Liver (tissue), 9 donors: ENCODE measurements around the gene NTPCR. TPM values are rescaled to one million over a fixed set of nuclear protein-coding genes. Genes with fewer than 3 reads are reported as not detected.

Experiments
- DNase-seq: peaks from one replicate; pipeline ENCODE4 v3.0.0-alpha.2; 2017; ENCODE audit warnings: low spot score
- H3K27ac ChIP-seq, 2 donors: one replicate each; pipeline ENCODE4 v1.7.0; 2013; ENCODE audit warnings: inconsistent platforms in 2 of 2, low read length in 2 of 2, control low read depth in 1 of 2, low read depth in 1 of 2, mild to moderate bottlenecking in 1 of 2
- H3K27me3 ChIP-seq, 4 donors: one replicate each; pipeline versions ENCODE4 v1.6.1 to v1.7.0; 2013; ENCODE audit warnings: low read length in 3 of 4, inconsistent platforms in 1 of 4, mild to moderate bottlenecking in 1 of 4, moderate library complexity in 1 of 4; ENCODE audit not compliant: control insufficient read depth in 4 of 4, insufficient read depth in 4 of 4
- H3K36me3 ChIP-seq, 4 donors: one replicate each; pipeline versions ENCODE4 v1.6.1 to v1.7.0; 2013; ENCODE audit warnings: low read length in 3 of 4, mild to moderate bottlenecking in 3 of 4, low read depth in 1 of 4, moderate library complexity in 1 of 4; ENCODE audit not compliant: control insufficient read depth in 4 of 4, insufficient read depth in 3 of 4
- H3K4me1 ChIP-seq, 4 donors: one replicate each; pipeline versions ENCODE4 v1.6.1 to v1.7.0; 2013; ENCODE audit warnings: low read length in 3 of 4, mild to moderate bottlenecking in 3 of 4, moderate library complexity in 1 of 4; ENCODE audit not compliant: control insufficient read depth in 4 of 4, insufficient read depth in 4 of 4
- H3K4me3 ChIP-seq, 3 donors: one replicate each; pipeline versions ENCODE4 v1.6.1 to v1.7.0; 2013; ENCODE audit warnings: low read length in 3 of 3, control low read depth in 1 of 3, low read depth in 1 of 3, mild to moderate bottlenecking in 1 of 3
- H3K9ac ChIP-seq, 2 donors: one replicate each; pipeline ENCODE4 v1.7.0; 2013; ENCODE audit warnings: low read length in 2 of 2, mild to moderate bottlenecking in 2 of 2, moderate library complexity in 2 of 2, control low read depth in 1 of 2, low read depth in 1 of 2
- H3K9me3 ChIP-seq, 4 donors: one replicate each; pipeline versions ENCODE4 v1.6.1 to v1.7.0; 2013; ENCODE audit warnings: low read length in 3 of 4; ENCODE audit not compliant: control insufficient read depth in 4 of 4
- EGR1 ChIP-seq, 2 donors: IDR thresholded peaks; 2 replicates each; pipeline ENCODE4 v1.6.1; 2016 to 2018; ENCODE audit warnings: antibody characterized with exemption in 2 of 2, low read depth in 2 of 2
- FOXA2 ChIP-seq: IDR thresholded peaks from 2 replicates; pipeline ENCODE4 v1.6.1; 2016; ENCODE audit warnings: antibody characterized with exemption
- GABPA ChIP-seq, 2 donors: IDR thresholded peaks in 1 of 2; conservative IDR thresholded peaks in 1 of 2; 2 replicates each; pipeline ENCODE4 v1.6.1; 2016; ENCODE audit warnings: antibody characterized with exemption in 2 of 2, mild to moderate bottlenecking in 1 of 2, moderate library complexity in 1 of 2
- HNF4G ChIP-seq: IDR thresholded peaks from 2 replicates; pipeline ENCODE4 v1.6.1; 2016; ENCODE audit warnings: antibody characterized with exemption
- JUND ChIP-seq, 2 donors: IDR thresholded peaks; 2 replicates each; pipeline ENCODE4 v1.6.1; 2016; ENCODE audit warnings: antibody characterized with exemption in 2 of 2
- MAX ChIP-seq: IDR thresholded peaks from 2 replicates; pipeline ENCODE4 v1.6.1; 2016; ENCODE audit warnings: antibody characterized with exemption
- NR2F2 ChIP-seq: IDR thresholded peaks from 2 replicates; pipeline ENCODE4 v1.6.1; 2016; ENCODE audit warnings: antibody characterized with exemption
- RAD21 ChIP-seq, 2 donors: IDR thresholded peaks; 2 replicates each; pipeline ENCODE4 v1.6.1; 2016; ENCODE audit warnings: antibody characterized with exemption in 2 of 2, mild to moderate bottlenecking in 2 of 2
- RXRA ChIP-seq, 2 donors: IDR thresholded peaks; 2 replicates each; pipeline ENCODE4 v1.6.1; 2017 to 2018; ENCODE audit warnings: antibody characterized with exemption in 2 of 2, mild to moderate bottlenecking in 1 of 2
- SP1 ChIP-seq: IDR thresholded peaks from 2 replicates; pipeline ENCODE4 v1.6.1; 2018; ENCODE audit warnings: antibody characterized with exemption, mild to moderate bottlenecking
- YY1 ChIP-seq: IDR thresholded peaks from 2 replicates; pipeline ENCODE4 v1.6.1; 2016; ENCODE audit warnings: antibody characterized with exemption, mild to moderate bottlenecking
- ZBTB33 ChIP-seq: IDR thresholded peaks from 2 replicates; pipeline ENCODE4 v1.6.1; 2016; ENCODE audit warnings: antibody characterized with exemption
- WGBS: extraction: QIAGEN DNeasy Blood & Tissue Kit; methylation state at CpG from one replicate; pipeline ENCODE4 v1.1.7; 2013; 5-methylcytosine and 5-hydroxymethylcytosine counted together
- polyA plus RNA-seq, 2 donors: library from polyadenylated mRNA; stranded (reverse) in 1 of 2; unstranded in 1 of 2; fragments of 200-250 nt in 1 of 2; fragments of >200 nt in 1 of 2; fragmentation: Nextera tagmentation in 1 of 2; extraction: Ambion mirVana in 1 of 2; gene quantifications; one replicate each; pipeline versions ENCODE4 v1.2.1 to v1.2.3, GENCODE V29; 2013 to 2015
- total RNA-seq, 2 donors: library from RNA; depleted of rRNA; stranded (reverse); fragments of >200 nt; gene quantifications; one replicate each; pipeline ENCODE4 v1.2.3, GENCODE V29; 2014
- donor health status: healthy.
- donor health status: healthy.
- donor health status: healthy.
- donor health status: healthy.
- donor health status: healthy.

The NTPCR gene
- total and polyA plus RNA-seq, 4 donors: 7.2 to 37.2 (median 19.2) TPM

GRCh38 chr1:232980986-232981560, 30.7 kb downstream of the NTPCR start:
- H3K4me3 ChIP-seq: no peak overlapping the region
- peaks cover 0 to 13% (median 8%) of the 10 kb centered on the region in 4 donors for H3K36me3 ChIP-seq
- H3K27me3 ChIP-seq: no peaks in the 10 kb centered on the region
- no peaks in the 10 kb centered on the region for H3K9me3 ChIP-seq
- H3K4me1 ChIP-seq: no peaks in the 10 kb centered on the region
- DNase-seq: no peak
- 95% methylated on average over 9 of the region's 9 CpGs for WGBS
- H3K9ac ChIP-seq: no peak overlapping the region
- no peak overlapping the region for H3K27ac ChIP-seq
- TF ChIP-seq EGR1 (IDR thresholded peaks at IDR 0.05; ENCODE audit: low read depth in 2 of 2) (no peak), HNF4G (no peak), GABPA (IDR thresholded peaks at IDR 0.05 in 1 of 2, conservative IDR thresholded peaks at IDR 0.05 in 1 of 2) (no peak)

GRCh38 chr1:232982238-232982944, 32.0 kb downstream of the NTPCR start:
- no peak overlapping the region for H3K27ac ChIP-seq
- no peak for DNase-seq
- H3K4me3 ChIP-seq: no peak overlapping the region
- H3K9ac ChIP-seq: no peak overlapping the region
- TF ChIP-seq MAX: no peak
- TF ChIP-seq GABPA (IDR thresholded peaks at IDR 0.05 in 1 of 2, conservative IDR thresholded peaks at IDR 0.05 in 1 of 2): no peak
- no peak for TF ChIP-seq FOXA2
- no peak for TF ChIP-seq RAD21 (IDR thresholded peaks at IDR 0.05)
- TF ChIP-seq ZBTB33: no peak
- TF ChIP-seq HNF4G: no peak
- no peak for TF ChIP-seq JUND (IDR thresholded peaks at IDR 0.05)
- TF ChIP-seq EGR1 (IDR thresholded peaks at IDR 0.05; ENCODE audit: low read depth in 2 of 2): no peak
- TF ChIP-seq RXRA (IDR thresholded peaks at IDR 0.05): no peak
- no peak for TF ChIP-seq YY1
- TF ChIP-seq NR2F2: no peak
- no peak for TF ChIP-seq SP1
- peaks cover 0 to 2% (median 0%) of the 10 kb centered on the region in 4 donors for H3K27me3 ChIP-seq
- no peaks in the 10 kb centered on the region for H3K9me3 ChIP-seq
- H3K4me1 ChIP-seq: no peaks in the 10 kb centered on the region
- peaks cover 0 to 2% (median under 1%) of the 10 kb centered on the region in 4 donors for H3K36me3 ChIP-seq
- WGBS: 88% methylated on average over 13 of the region's 13 CpGs

- Histone ChIP-seq H3K9me3 (no peaks in the 10 kb centered on the region), H3K4me3 (no peak overlapping the region), H3K27me3 (peaks cover 0 to 2% (median 0%) of the 10 kb centered on the region in 4 donors), H3K9ac (no peak overlapping the region), H3K27ac (no peak overlapping the region), H3K4me1 (no peaks in the 10 kb centered on the region), H3K36me3 (peaks cover 0 to under 1% (median 0%) of the 10 kb centered on the region in 4 donors)
- TF ChIP-seq GABPA (IDR thresholded peaks at IDR 0.05 in 1 of 2, conservative IDR thresholded peaks at IDR 0.05 in 1 of 2): no peak
- 97% methylated on average over 14 of the region's 14 CpGs for WGBS
- no peak for DNase-seq
Observed at GRCh38 chr1:232983375-232983774, 33.0 kb downstream of the NTPCR start.
